NCI-H510A (cell line): ENCODE results near the gene ANXA4.
"Not testable (repeated sequence)": the region's sequence is repeated elsewhere in the genome, so short reads cannot be mapped to it uniquely, and the experiment has no call there.

Experiments used
- DNase-seq: peaks from one replicate; lab custom pipeline; 2025; lab: John Stamatoyannopoulos, UW

Gene ANXA4

GRCh38 chr2:69755862-69756467 lies 14.0 kb downstream of the ANXA4 start:
- no peak for DNase-seq

GRCh38 chr2:69762025-69762424 lies 20.1 kb downstream of the ANXA4 start:
- DNase-seq = no peak

- no peak for DNase-seq
Observed at GRCh38 chr2:69762513-69763494, 20.9 kb downstream of the ANXA4 start.

GRCh38 chr2:69763831-69764230 lies 21.9 kb downstream of the ANXA4 start:
- not testable (repeated sequence) for DNase-seq

- no peak for DNase-seq
Observed at GRCh38 chr2:69764286-69765095, 22.6 kb downstream of the ANXA4 start.

GRCh38 chr2:69765096-69765380 lies 23.1 kb downstream of the ANXA4 start:
- no peak for DNase-seq

- no peak for DNase-seq
Observed at GRCh38 chr2:69766014-69766413, 24.1 kb downstream of the ANXA4 start.

GRCh38 chr2:69767034-69767433 lies 25.1 kb downstream of the ANXA4 start:
- no peak for DNase-seq

- no peak for DNase-seq
Observed at GRCh38 chr2:69768235-69768634, 26.3 kb downstream of the ANXA4 start.

- no peak for DNase-seq
Observed at GRCh38 chr2:69768789-69769188, 26.9 kb downstream of the ANXA4 start.

GRCh38 chr2:69769272-69769671 lies 27.3 kb downstream of the ANXA4 start:
- no peak for DNase-seq

- DNase-seq = no peak
Observed at GRCh38 chr2:69770193-69770702, 28.3 kb downstream of the ANXA4 start.

GRCh38 chr2:69770747-69771146 lies 28.8 kb downstream of the ANXA4 start:
- no peak for DNase-seq

GRCh38 chr2:69771461-69771860 lies 29.5 kb downstream of the ANXA4 start:
- no peak for DNase-seq

GRCh38 chr2:69773206-69773605 lies 31.3 kb downstream of the ANXA4 start:
- no peak for DNase-seq

GRCh38 chr2:69774258-69774983 lies 32.5 kb downstream of the ANXA4 start:
- not testable (repeated sequence) for DNase-seq

GRCh38 chr2:69774984-69775982 lies 33.3 kb downstream of the ANXA4 start:
- DNase-seq = no peak

GRCh38 chr2:69776886-69777785 lies 35.2 kb downstream of the ANXA4 start:
- DNase-seq = no peak

- no peak for DNase-seq
Observed at GRCh38 chr2:69777786-69778105, 35.8 kb downstream of the ANXA4 start.
